Hippocampal formation (tissue), 2 donors: ENCODE results near the gene NDUFC1.
"Not testable (repeated sequence)": the region's sequence is repeated elsewhere in the genome, so short reads cannot be mapped to it uniquely, and the experiment has no call there.

Source experiments
- DNase-seq, 2 donors: peaks; one replicate each; lab custom pipeline; 2025; lab: John Stamatoyannopoulos, UW

NDUFC1 gene

GRCh38 chr4:139297001-139297410 lies 5.3 kb downstream of the NDUFC1 start:
- DNase-seq, result no peak

- no peak for DNase-seq
Observed at GRCh38 chr4:139295942-139296299, 6.4 kb downstream of the NDUFC1 start.

- peak; percentile 92 to 94 for DNase-seq
Observed at GRCh38 chr4:139295206-139295941, 6.9 kb downstream of the NDUFC1 start.

- DNase-seq, result no peak
Observed at GRCh38 chr4:139286186-139286698, 16.0 kb downstream of the NDUFC1 start.

- DNase-seq, result no peak
Observed at GRCh38 chr4:139282721-139283075, 19.6 kb downstream of the NDUFC1 start.

- no peak for DNase-seq
Observed at GRCh38 chr4:139282065-139282720, 20.1 kb downstream of the NDUFC1 start.

- peak in 1 of 2 donors; percentile 24 for DNase-seq
Observed at GRCh38 chr4:139279760-139280620, 22.3 kb downstream of the NDUFC1 start, which contains the start of gene MGARP. Gene MGARP (minus strand): TSS chr4:139280225. CDS start chr4:139280158, 67 bp downstream.

- no peak for DNase-seq
Observed at GRCh38 chr4:139278912-139279759, 23.1 kb downstream of the NDUFC1 start.

- DNase-seq, result no peak
Observed at GRCh38 chr4:139278485-139278884, 23.8 kb downstream of the NDUFC1 start.

GRCh38 chr4:139275281-139275735 lies 27.0 kb downstream of the NDUFC1 start:
- no peak for DNase-seq

GRCh38 chr4:139274790-139275189 lies 27.5 kb downstream of the NDUFC1 start:
- DNase-seq, result no peak

GRCh38 chr4:139273835-139274234 lies 28.4 kb downstream of the NDUFC1 start:
- DNase-seq, result no peak

GRCh38 chr4:139267301-139267700 lies 35.0 kb downstream of the NDUFC1 start:
- DNase-seq, result no peak

- DNase-seq, result peak in 1 of 2 donors; percentile 32
Observed at GRCh38 chr4:139266583-139267257, 35.6 kb downstream of the NDUFC1 start.

GRCh38 chr4:139266208-139266582 lies 36.1 kb downstream of the NDUFC1 start:
- DNase-seq, result no peak

- no peak for DNase-seq
Observed at GRCh38 chr4:139265654-139266053, 36.6 kb downstream of the NDUFC1 start.

GRCh38 chr4:139256349-139256748 lies 45.9 kb downstream of the NDUFC1 start:
- no peak for DNase-seq

- not testable (repeated sequence) for DNase-seq
Observed at GRCh38 chr4:139255581-139255980, 46.7 kb downstream of the NDUFC1 start.

- no peak for DNase-seq
Observed at GRCh38 chr4:139253713-139254112, 48.6 kb downstream of the NDUFC1 start.

GRCh38 chr4:139253046-139253445 lies 49.2 kb downstream of the NDUFC1 start:
- no peak for DNase-seq
